Fibroblast of lung (primary cell): Measurements from ENCODE around the gene IL17RA. TPM values are rescaled to one million over a fixed set of nuclear protein-coding genes. Genes with fewer than 3 reads are reported as not detected.

Source experiments
- DNase-seq, 2 donors: peaks; one replicate each; pipeline versions ENCODE4 v3.0.0 to v3.0.0-alpha.2; 2010; ENCODE audit warnings: low read depth in 2 of 2
- H2AFZ ChIP-seq: 2 replicates; pipeline ENCODE4 v1.5.1; 2012; ENCODE audit warnings: low read length, control low read depth, inconsistent platforms
- H3K27ac ChIP-seq: 2 replicates; pipeline ENCODE4 v1.5.1; 2011; ENCODE audit warnings: low read length, control low read depth; ENCODE audit not compliant: insufficient read depth
- H3K27me3 ChIP-seq: 2 replicates; pipeline ENCODE4 v1.5.1; 2011; ENCODE audit warnings: mild to moderate bottlenecking, low read length; ENCODE audit not compliant: control insufficient read depth, insufficient read depth
- H3K36me3 ChIP-seq: 2 replicates; pipeline ENCODE4 v1.5.1; 2011; ENCODE audit warnings: low read length; ENCODE audit not compliant: control insufficient read depth, insufficient read depth
- H3K4me1 ChIP-seq: 2 replicates; pipeline ENCODE4 v1.5.1; 2011; ENCODE audit warnings: low read length; ENCODE audit not compliant: control insufficient read depth, insufficient read depth; ENCODE audit errors: extremely low read depth
- H3K4me2 ChIP-seq: 2 replicates; pipeline ENCODE4 v1.5.1; 2011; ENCODE audit warnings: low read length, control low read depth; ENCODE audit not compliant: insufficient read depth; ENCODE audit errors: extremely low read depth
- H3K4me3 ChIP-seq, 4 experiments: fragments of 200-600 bp in 1 of 4; sonication (generic) in 1 of 4; replicated peaks in 1 of 4; 2 replicates each; pipeline ENCODE4 v1.5.1; 2011 to 2016; ENCODE audit warnings: low read length in 4 of 4, low read depth in 3 of 4, mild to moderate bottlenecking in 3 of 4, control low read depth in 2 of 4, inconsistent platforms in 1 of 4, mixed read lengths in 1 of 4; ENCODE audit not compliant: insufficient read depth in 1 of 4; ENCODE audit errors: control extremely low read depth in 1 of 4
- H3K79me2 ChIP-seq: 2 replicates; pipeline ENCODE4 v1.5.1; 2012; ENCODE audit warnings: mild to moderate bottlenecking, low read length, inconsistent platforms; ENCODE audit not compliant: control insufficient read depth, insufficient read depth
- H3K9ac ChIP-seq: 2 replicates; pipeline ENCODE4 v1.5.1; 2011; ENCODE audit warnings: mild to moderate bottlenecking, low read length, control low read depth; ENCODE audit not compliant: insufficient read depth
- H3K9me3 ChIP-seq: 2 replicates; pipeline ENCODE4 v1.5.1; 2012; ENCODE audit warnings: low read depth, low read length; ENCODE audit not compliant: control insufficient read depth, insufficient read depth
- H4K20me1 ChIP-seq: 2 replicates; pipeline ENCODE4 v1.5.1; 2011; ENCODE audit warnings: low read length; ENCODE audit not compliant: control insufficient read depth, insufficient read depth; ENCODE audit errors: extremely low read depth
- EZH2 ChIP-seq: IDR thresholded peaks from 2 replicates; pipeline ENCODE4 v1.5.1; 2012; ENCODE audit warnings: low read length, control low read depth, mild to moderate bottlenecking; ENCODE audit errors: missing control alignments
- polyA plus RNA-seq, 2 donors: library from polyadenylated mRNA; depleted of rRNA in 1 of 2; stranded (reverse) in 1 of 2; unstranded in 1 of 2; fragments of >200 nt; gene quantifications; 2 replicates each; pipeline ENCODE4 v1.2.1, GENCODE V29; 2011 to 2012; ENCODE audit warnings: missing spikeins in 1 of 2
- total RNA-seq: library from RNA; depleted of rRNA; stranded (reverse); fragments of >200 nt; gene quantifications from 2 replicates; pipeline ENCODE4 v1.2.1, GENCODE V29; 2014
- TF ChIP-seq, protein P1 (sequence below), 2 donors: IDR thresholded peaks in 1 of 2; conservative IDR thresholded peaks in 1 of 2; 1 replicate in 1 of 2; 2 replicates in 1 of 2; pipeline ENCODE4 v1.5.1; 2011 to 2012; ENCODE audit warnings: low read length in 2 of 2, control low read depth in 1 of 2, inconsistent platforms in 1 of 2, low read depth in 1 of 2, mild to moderate bottlenecking in 1 of 2

IL17RA gene
- total and polyA plus RNA-seq, 2 donors (not counting 1 experiment from before 2014, with no cell fraction given), result 5.3 to 7.1 TPM

DNA sequence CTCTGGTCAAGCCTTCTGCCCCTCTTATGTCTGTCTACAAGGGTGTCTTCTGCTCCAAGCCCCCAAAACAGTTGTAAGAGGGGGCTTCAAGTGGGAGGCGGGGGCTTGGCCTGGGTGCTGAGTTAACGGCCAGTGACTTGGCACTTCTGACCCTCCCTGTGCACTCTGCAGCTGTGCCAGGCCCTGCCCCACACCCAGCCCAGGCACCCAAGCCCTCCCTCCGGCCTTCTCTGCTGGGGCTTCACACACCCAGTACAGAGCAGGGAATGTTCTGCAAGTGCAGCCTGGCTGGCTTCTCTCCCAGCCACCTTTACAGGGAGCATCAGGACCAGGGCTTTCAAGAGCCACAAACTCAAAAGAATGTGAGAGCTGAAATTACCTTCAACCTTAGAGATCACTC, 32.6 kb downstream of the IL17RA start:
- TF ChIP-seq, protein P1, sequence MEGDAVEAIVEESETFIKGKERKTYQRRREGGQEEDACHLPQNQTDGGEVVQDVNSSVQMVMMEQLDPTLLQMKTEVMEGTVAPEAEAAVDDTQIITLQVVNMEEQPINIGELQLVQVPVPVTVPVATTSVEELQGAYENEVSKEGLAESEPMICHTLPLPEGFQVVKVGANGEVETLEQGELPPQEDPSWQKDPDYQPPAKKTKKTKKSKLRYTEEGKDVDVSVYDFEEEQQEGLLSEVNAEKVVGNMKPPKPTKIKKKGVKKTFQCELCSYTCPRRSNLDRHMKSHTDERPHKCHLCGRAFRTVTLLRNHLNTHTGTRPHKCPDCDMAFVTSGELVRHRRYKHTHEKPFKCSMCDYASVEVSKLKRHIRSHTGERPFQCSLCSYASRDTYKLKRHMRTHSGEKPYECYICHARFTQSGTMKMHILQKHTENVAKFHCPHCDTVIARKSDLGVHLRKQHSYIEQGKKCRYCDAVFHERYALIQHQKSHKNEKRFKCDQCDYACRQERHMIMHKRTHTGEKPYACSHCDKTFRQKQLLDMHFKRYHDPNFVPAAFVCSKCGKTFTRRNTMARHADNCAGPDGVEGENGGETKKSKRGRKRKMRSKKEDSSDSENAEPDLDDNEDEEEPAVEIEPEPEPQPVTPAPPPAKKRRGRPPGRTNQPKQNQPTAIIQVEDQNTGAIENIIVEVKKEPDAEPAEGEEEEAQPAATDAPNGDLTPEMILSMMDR (conservative IDR thresholded peaks at IDR 0.05 in 1 of 2, IDR thresholded peaks at IDR 0.05 in 1 of 2; ENCODE audit: low read depth in 1 of 2, low read length in 2 of 2), result no peak
- TF ChIP-seq EZH2, result no peak
- Histone ChIP-seq H3K9me3 (no peaks in the 10 kb centered on the region), H3K36me3 (no peaks in the 10 kb centered on the region), H3K4me1 (no peaks in the 10 kb centered on the region), H4K20me1 (no peaks in the 10 kb centered on the region), H3K9ac (no peak overlapping the region), H3K27me3 (peaks cover 23% of the 10 kb centered on the region), H2AFZ (no peak overlapping the region), H3K4me2 (no peak overlapping the region), H3K27ac (no peak overlapping the region), H3K4me3 (no peak overlapping the region), H3K79me2 (no peaks in the 10 kb centered on the region)
- no peak for DNase-seq

DNA sequence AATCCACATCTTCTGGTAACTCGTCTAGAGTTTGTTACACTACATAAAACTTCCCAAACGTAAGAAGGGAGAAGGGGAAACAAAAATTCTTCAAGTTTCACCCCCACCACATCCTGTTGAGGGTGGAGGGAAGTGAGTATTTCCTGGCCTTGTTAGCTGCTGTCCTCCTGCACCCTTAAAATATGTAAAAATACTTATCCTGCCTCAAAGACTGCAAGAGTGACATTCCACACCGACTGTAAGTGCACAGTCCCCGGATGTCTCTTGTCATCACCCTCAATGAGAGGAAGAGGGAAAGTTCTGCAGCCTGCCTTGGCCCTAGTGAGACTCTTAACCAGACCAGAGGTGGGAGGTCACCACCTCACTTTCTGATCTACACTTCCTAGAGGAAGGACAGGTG, 33.1 kb downstream of the IL17RA start:
- Histone ChIP-seq H3K9ac (no peak overlapping the region), H3K36me3 (no peaks in the 10 kb centered on the region), H3K9me3 (no peaks in the 10 kb centered on the region), H3K4me3 (no peak overlapping the region), H3K27me3 (peaks cover 23% of the 10 kb centered on the region), H4K20me1 (no peaks in the 10 kb centered on the region), H3K4me1 (no peaks in the 10 kb centered on the region), H3K79me2 (no peaks in the 10 kb centered on the region), H3K27ac (no peak overlapping the region), H2AFZ (no peak overlapping the region), H3K4me2 (no peak overlapping the region)
- DNase-seq, result no peak
- TF ChIP-seq, protein P1 (conservative IDR thresholded peaks at IDR 0.05 in 1 of 2, IDR thresholded peaks at IDR 0.05 in 1 of 2; ENCODE audit: low read depth in 1 of 2, low read length in 2 of 2), result no peak
- TF ChIP-seq EZH2, result no peak

DNA sequence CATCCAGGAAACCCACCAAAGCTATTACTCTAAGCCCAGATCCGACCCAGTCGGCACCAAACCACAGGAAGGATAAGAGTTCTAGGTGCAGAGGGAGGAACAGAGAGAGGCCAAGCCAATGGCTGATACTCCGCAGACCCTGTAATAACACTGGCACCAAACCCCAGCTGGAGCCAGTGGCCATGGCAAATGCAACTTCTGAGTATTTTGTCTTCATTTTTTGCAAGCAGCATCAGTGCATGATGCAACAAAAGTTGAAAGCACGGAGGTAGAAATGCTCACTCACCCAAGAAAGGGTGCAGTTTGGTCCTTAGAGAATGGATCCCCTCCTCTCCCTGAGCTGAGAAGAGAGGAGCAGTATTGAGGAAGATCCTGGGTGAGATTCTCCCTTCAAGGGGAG, 33.5 kb downstream of the IL17RA start:
- Histone ChIP-seq H3K4me3 (no peak overlapping the region), H3K4me1 (no peaks in the 10 kb centered on the region), H3K9me3 (no peaks in the 10 kb centered on the region), H3K79me2 (no peaks in the 10 kb centered on the region), H3K27ac (no peak overlapping the region), H3K4me2 (no peak overlapping the region), H3K36me3 (no peaks in the 10 kb centered on the region), H2AFZ (no peak overlapping the region), H4K20me1 (no peaks in the 10 kb centered on the region), H3K27me3 (peaks cover 23% of the 10 kb centered on the region), H3K9ac (no peak overlapping the region)
- TF ChIP-seq, protein P1 (conservative IDR thresholded peaks at IDR 0.05 in 1 of 2, IDR thresholded peaks at IDR 0.05 in 1 of 2; ENCODE audit: low read depth in 1 of 2, low read length in 2 of 2), result no peak
- no peak for TF ChIP-seq EZH2
- no peak for DNase-seq
